ENCODE measurements around the gene SLC12A1. TPM values are rescaled to one million over a fixed set of nuclear protein-coding genes. Genes with fewer than 3 reads are reported as not detected.

Gene SLC12A1
- polyA plus RNA-seq, 1 of the 3 experiments (the other 2 are of a cell fraction): not detected

DNA sequence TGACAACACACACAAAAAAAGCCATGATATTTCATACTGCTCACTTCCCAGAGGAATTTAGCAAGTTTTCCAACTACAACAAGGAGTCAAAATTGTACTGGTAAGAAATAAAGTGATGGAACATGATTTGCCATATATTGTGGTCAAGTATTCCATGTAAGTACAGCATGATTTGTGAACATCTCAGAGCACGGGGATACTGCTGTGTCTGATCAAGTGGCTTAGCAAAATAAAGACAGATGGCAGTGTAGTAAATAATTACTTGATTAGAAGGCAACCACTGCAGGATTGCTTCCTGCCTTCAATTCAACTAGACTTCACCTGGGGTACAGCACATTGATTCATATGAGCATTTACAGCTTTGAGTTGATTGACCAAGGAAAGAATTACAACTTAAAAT lies 73.5 kb downstream of the SLC12A1 start (continued):
- TF ChIP-seq PBX3 (IDR thresholded peaks at IDR 0.05) (no peak), EP300 (IDR thresholded peaks at IDR 0.05; ENCODE audit: borderline replicate concordance in 1 of 2, low read depth in 1 of 2, low read length in 1 of 2) (no peak), SMC3 (IDR thresholded peaks at IDR 0.05; ENCODE audit: low read depth, low read length) (no peak), GATA2 (CRISPR knock-in tag; IDR thresholded peaks at IDR 0.05) (no peak), POLR2AphosphoS5 (IDR thresholded peaks at IDR 0.05; ENCODE audit: low read depth, low read length) (no peak)
- TF ChIP-seq, protein P1, sequence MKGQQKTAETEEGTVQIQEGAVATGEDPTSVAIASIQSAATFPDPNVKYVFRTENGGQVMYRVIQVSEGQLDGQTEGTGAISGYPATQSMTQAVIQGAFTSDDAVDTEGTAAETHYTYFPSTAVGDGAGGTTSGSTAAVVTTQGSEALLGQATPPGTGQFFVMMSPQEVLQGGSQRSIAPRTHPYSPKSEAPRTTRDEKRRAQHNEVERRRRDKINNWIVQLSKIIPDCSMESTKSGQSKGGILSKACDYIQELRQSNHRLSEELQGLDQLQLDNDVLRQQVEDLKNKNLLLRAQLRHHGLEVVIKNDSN (IDR thresholded peaks at IDR 0.05; ENCODE audit: borderline replicate concordance, low read depth): no peak

DNA sequence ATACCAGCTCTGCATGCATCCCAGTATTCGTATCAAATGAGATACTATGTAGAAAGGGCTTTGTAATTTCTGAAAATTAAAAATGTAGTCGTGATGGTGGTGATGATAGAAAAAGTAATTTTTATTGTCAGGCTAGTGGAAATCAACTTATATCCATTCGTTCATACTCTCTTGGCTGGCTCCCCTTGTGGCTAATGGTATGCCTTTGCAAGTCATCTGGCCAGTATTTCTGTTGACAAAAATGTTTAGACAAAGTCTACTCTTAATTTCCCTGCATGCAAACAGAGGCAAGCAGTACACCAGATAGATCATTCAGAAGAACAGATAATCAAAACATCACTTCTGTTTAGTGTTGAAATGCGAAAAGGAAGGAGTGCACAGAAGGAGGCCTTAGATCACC lies 75.6 kb downstream of the SLC12A1 start:
- no peaks in the 10 kb centered on the region for H3K27me3 ChIP-seq (ENCODE audit: insufficient read depth)
- H4K20me1 ChIP-seq (ENCODE audit: insufficient read depth): no peaks in the 10 kb centered on the region
- WGBS (ENCODE audit: low lambda C conversion rate): 52% methylated on average over 4 of the region's 4 CpGs
- no peaks in the 10 kb centered on the region for H3K79me2 ChIP-seq (ENCODE audit: insufficient read depth)
- no peaks in the 10 kb centered on the region for H3F3A ChIP-seq (replicated peaks; ENCODE audit: insufficient read depth)
- H3K4me3 ChIP-seq (ENCODE audit: low read depth in 2 of 2, low read length in 1 of 2): no peak overlapping the region
- H2AFZ ChIP-seq (ENCODE audit: low read depth): no peak overlapping the region
- H3K4me2 ChIP-seq: no peak overlapping the region
- no peaks in the 10 kb centered on the region for H3K9me3 ChIP-seq
- H3K4me1 ChIP-seq (ENCODE audit: control insufficient read depth in 1 of 2, insufficient read depth in 2 of 2, low read depth in 1 of 2, low read length in 1 of 2): peaks cover 0 to 6% of the 10 kb centered on the region in 2 experiments; a peak in 2 of 4 replicates
- CTCF ChIA-PET: interaction anchor here (1.1 kb wide), 1 partner anchor 1086 kb away, joined by 3 read pairs; no protein-coding TSS in a partner anchor
- no peak overlapping the region for H3K9ac ChIP-seq
- H3K36me3 ChIP-seq (replicated peaks in 1 of 2; ENCODE audit: control insufficient read depth in 1 of 2, insufficient read depth in 2 of 2, low read length in 1 of 2): no peaks in the 10 kb centered on the region
- DNase-seq: no peak
- TF ChIP-seq, protein P2, sequence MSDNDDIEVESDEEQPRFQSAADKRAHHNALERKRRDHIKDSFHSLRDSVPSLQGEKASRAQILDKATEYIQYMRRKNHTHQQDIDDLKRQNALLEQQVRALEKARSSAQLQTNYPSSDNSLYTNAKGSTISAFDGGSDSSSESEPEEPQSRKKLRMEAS (IDR thresholded peaks at IDR 0.05; ENCODE audit: low read depth): no peak
- TF ChIP-seq POLR2AphosphoS5 (IDR thresholded peaks at IDR 0.05; ENCODE audit: low read depth, low read length): no peak
- TF ChIP-seq RFX5 (IDR thresholded peaks at IDR 0.05; ENCODE audit: low read length): no peak
- TF ChIP-seq RCOR1 (IDR thresholded peaks at IDR 0.05; ENCODE audit: low read length): no peak
- TF ChIP-seq ELF1 (IDR thresholded peaks at IDR 0.05): no peak
- no peak for TF ChIP-seq CHD2 (IDR thresholded peaks at IDR 0.05; ENCODE audit: low read length, partially characterized antibody)
- no peak for TF ChIP-seq RAD21 (IDR thresholded peaks at IDR 0.05; ENCODE audit: low read length)
- no peak for TF ChIP-seq FOXJ3 (CRISPR knock-in tag; IDR thresholded peaks at IDR 0.05)
- no peak for TF ChIP-seq MEF2A (IDR thresholded peaks at IDR 0.05; ENCODE audit: borderline replicate concordance, low read depth)
- TF ChIP-seq, protein P1 (IDR thresholded peaks at IDR 0.05; ENCODE audit: borderline replicate concordance, low read depth): no peak
- TF ChIP-seq GABPA (IDR thresholded peaks at IDR 0.05; ENCODE audit: low read depth): no peak
- no peak for TF ChIP-seq JUND (IDR thresholded peaks at IDR 0.05)
- no peak for TF ChIP-seq IRF3 (IDR thresholded peaks at IDR 0.05; ENCODE audit: low read depth, low read length)
- no peak for TF ChIP-seq YY1 (IDR thresholded peaks at IDR 0.05; ENCODE audit: low read depth)
- no peak for TF ChIP-seq TAF1 (IDR thresholded peaks at IDR 0.05; ENCODE audit: borderline replicate concordance, low read depth, low read length)
- no peak for TF ChIP-seq RXRA (IDR thresholded peaks at IDR 0.05; ENCODE audit: borderline replicate concordance, low read depth)
- no peak overlapping the region for H3K27ac ChIP-seq (ENCODE audit: low read depth in 2 of 2, low read length in 1 of 2)
- POLR2A ChIA-PET: no interaction called here
- H3K9me2 ChIP-seq: no peaks in the 10 kb centered on the region
